ENCODE results near the gene ATP8B3.

- TF ChIP-seq CTCF (IDR thresholded peaks at IDR 0.05) (no peak), POLR2A (IDR thresholded peaks at IDR 0.05) (no peak)
Measured at GRCh38 chr19:1847684-1848398, 35.8 kb upstream of the ATP8B3 start.
